ENCODE measurements around the gene KRABD2.

The KRABD2 gene

GRCh38 chr17:8417806-8418205, 41.3 kb upstream of the KRABD2 start:
- Histone ChIP-seq H3K9me3 (replicated peaks) (no peaks in the 10 kb centered on the region), H3K4me1 (peaks cover 17% of the 10 kb centered on the region), H3K27ac (replicated peaks) (no peak overlapping the region), H3K36me3 (no peaks in the 10 kb centered on the region), H3K4me3 (no peak overlapping the region), H3K27me3 (ENCODE audit: low read depth) (peaks cover 11% of the 10 kb centered on the region)
- DNase-seq: no peak
- intact Hi-C loops (cut with micrococcal nuclease): loop anchor here (10.0 kb wide), 1 partner anchor 327 kb away; the partner anchor contains the start of gene CCDC42
- TF ChIP-seq, protein P1, sequence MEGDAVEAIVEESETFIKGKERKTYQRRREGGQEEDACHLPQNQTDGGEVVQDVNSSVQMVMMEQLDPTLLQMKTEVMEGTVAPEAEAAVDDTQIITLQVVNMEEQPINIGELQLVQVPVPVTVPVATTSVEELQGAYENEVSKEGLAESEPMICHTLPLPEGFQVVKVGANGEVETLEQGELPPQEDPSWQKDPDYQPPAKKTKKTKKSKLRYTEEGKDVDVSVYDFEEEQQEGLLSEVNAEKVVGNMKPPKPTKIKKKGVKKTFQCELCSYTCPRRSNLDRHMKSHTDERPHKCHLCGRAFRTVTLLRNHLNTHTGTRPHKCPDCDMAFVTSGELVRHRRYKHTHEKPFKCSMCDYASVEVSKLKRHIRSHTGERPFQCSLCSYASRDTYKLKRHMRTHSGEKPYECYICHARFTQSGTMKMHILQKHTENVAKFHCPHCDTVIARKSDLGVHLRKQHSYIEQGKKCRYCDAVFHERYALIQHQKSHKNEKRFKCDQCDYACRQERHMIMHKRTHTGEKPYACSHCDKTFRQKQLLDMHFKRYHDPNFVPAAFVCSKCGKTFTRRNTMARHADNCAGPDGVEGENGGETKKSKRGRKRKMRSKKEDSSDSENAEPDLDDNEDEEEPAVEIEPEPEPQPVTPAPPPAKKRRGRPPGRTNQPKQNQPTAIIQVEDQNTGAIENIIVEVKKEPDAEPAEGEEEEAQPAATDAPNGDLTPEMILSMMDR (IDR thresholded peaks at IDR 0.05; ENCODE audit: borderline replicate concordance): no peak

- no peak overlapping the region for H3K4me3 ChIP-seq
These were observed 37.4 kb upstream of the KRABD2 start for GRCh38 chr17:8413938-8414337.

DNA sequence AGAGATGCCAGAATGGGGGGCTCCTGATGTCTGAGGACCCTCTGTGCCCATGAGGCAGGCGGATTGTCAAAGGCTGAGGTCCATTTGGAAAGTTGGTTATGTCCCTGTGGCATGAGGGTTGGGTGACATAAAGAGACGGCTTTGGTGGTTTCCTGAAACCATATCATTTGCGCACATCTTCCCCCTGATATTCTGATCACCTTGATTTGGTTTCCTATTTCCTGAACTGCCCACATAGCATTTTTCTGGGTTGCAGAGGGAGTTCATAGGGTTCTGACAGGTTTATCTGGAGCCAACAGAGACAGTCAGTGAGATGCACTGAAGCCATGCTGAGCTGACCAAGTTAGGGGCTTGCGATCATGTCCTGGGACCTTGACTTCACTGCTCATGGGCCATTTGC, 36.8 kb upstream of the KRABD2 start:
- Histone ChIP-seq H3K36me3 (no peaks in the 10 kb centered on the region), H3K9me3 (replicated peaks) (no peaks in the 10 kb centered on the region), H3K27me3 (ENCODE audit: low read depth) (peaks cover 11% of the 10 kb centered on the region), H3K27ac (replicated peaks) (no peak overlapping the region), H3K4me3 (no peak overlapping the region), H3K4me1 (peaks cover 4% of the 10 kb centered on the region)
- no peak for DNase-seq
- intact Hi-C loops (cut with micrococcal nuclease): loop anchor here (10.0 kb wide), 1 partner anchor 331 kb away; the partner anchor contains the start of gene CCDC42
- TF ChIP-seq, protein P1 (IDR thresholded peaks at IDR 0.05; ENCODE audit: borderline replicate concordance): no peak

More at GRCh38 chr17:8413938-8414337, 37.4 kb upstream of the KRABD2 start:
- peaks cover 4% of the 10 kb centered on the region for H3K4me1 ChIP-seq
- H3K27ac ChIP-seq (replicated peaks): no peak overlapping the region
- DNase-seq: no peak
- no peaks in the 10 kb centered on the region for H3K9me3 ChIP-seq (replicated peaks)
- peaks cover 11% of the 10 kb centered on the region for H3K27me3 ChIP-seq (ENCODE audit: low read depth)
- no peaks in the 10 kb centered on the region for H3K36me3 ChIP-seq
- TF ChIP-seq, protein P1 (IDR thresholded peaks at IDR 0.05; ENCODE audit: borderline replicate concordance): no peak
- intact Hi-C loops (cut with micrococcal nuclease): loop anchor here (10.0 kb wide), 1 partner anchor 331 kb away; the partner anchor contains the start of gene CCDC42

DNA sequence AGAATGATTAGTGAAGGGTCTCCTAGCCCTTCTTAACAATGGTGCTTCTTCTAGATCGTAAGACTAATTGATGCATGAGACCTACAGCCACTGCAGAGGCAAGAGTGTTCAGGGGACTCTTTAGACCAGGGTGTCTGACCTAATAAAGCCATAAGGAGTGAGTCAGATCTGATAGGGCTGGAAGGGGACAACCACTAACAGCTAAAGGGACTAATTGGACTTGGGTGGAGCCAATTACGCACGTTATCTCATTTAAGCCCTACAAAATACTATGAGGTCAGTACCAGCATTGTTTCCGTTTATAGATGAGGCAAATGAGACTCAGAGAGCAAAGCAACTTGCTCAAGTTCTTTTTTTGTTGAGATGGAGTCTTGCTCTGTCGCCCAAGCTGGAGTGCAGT, 35.6 kb upstream of the KRABD2 start:
- Histone ChIP-seq H3K36me3 (no peaks in the 10 kb centered on the region), H3K27me3 (ENCODE audit: low read depth) (peaks cover 11% of the 10 kb centered on the region), H3K4me1 (peaks cover 4% of the 10 kb centered on the region), H3K4me3 (no peak overlapping the region), H3K9me3 (replicated peaks) (no peaks in the 10 kb centered on the region), H3K27ac (replicated peaks) (no peak overlapping the region)
- DNase-seq: no peak
- intact Hi-C loops (cut with micrococcal nuclease): loop anchor here (10.0 kb wide), 1 partner anchor 333 kb away; the partner anchor contains the start of gene CCDC42
- TF ChIP-seq, protein P1 (IDR thresholded peaks at IDR 0.05; ENCODE audit: borderline replicate concordance): no peak

DNA sequence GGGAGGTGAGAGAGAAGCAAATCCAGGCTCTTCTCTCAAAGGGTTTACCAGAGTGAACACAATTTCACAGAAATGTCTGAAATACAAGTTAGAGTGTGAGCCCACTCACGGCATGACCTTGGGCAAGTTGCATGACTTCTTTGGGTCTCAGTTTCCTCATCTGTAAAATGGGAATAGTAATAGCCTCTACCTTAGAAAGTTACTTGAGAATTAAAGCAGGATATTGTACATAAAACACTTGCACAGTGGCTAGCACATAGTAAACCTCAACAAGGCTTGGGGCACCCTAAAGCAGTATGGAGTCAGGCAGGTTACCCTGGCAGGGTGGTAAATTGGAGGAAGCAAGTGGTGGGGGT, 34.4 kb upstream of the KRABD2 start:
- intact Hi-C loops (cut with micrococcal nuclease): loop anchor here (10.0 kb wide), 1 partner anchor 334 kb away; the partner anchor contains the start of gene CCDC42
- no peaks in the 10 kb centered on the region for H3K9me3 ChIP-seq (replicated peaks)
- peaks cover 14% of the 10 kb centered on the region for H3K27me3 ChIP-seq (ENCODE audit: low read depth)
- H3K27ac ChIP-seq (replicated peaks): no peak overlapping the region
- no peaks in the 10 kb centered on the region for H3K36me3 ChIP-seq
- TF ChIP-seq, protein P1 (IDR thresholded peaks at IDR 0.05; ENCODE audit: borderline replicate concordance): no peak
- no peak for DNase-seq
- no peak overlapping the region for H3K4me3 ChIP-seq
- H3K4me1 ChIP-seq: peaks cover 4% of the 10 kb centered on the region

Data from left ventricle myocardium inferior (tissue), 1 donor.